ENCODE measurements around the gene NDRG3. TPM values are rescaled to one million over a fixed set of nuclear protein-coding genes. Genes with fewer than 3 reads are reported as not detected.

The NDRG3 gene
- total and polyA plus RNA-seq, 8 donors: 5.8 to 91.6 (median 11.9) TPM

- Histone ChIP-seq H3K4me3 (no peak overlapping the region), H3K27me3 (no peaks in the 10 kb centered on the region), H3K4me1 (peaks cover 0 to 19% (median 3%) of the 10 kb centered on the region in 4 donors), H3K36me3 (peaks cover 19 to 72% (median 49%) of the 10 kb centered on the region in 4 donors), H3K9me3 (no peaks in the 10 kb centered on the region), H3K27ac (no peak overlapping the region)
- no peak for TF ChIP-seq POLR2A (IDR thresholded peaks at IDR 0.05)
- TF ChIP-seq CTCF (IDR thresholded peaks at IDR 0.05): no peak
- intact Hi-C loops (cut with DNase I; ENCODE audit: low total_unique reads): no loop called here
- no peak for DNase-seq
- 63 to 80% (median 73%) methylated on average over 2 of the region's 2 CpGs for WGBS, 5 donors
These were observed 39.4 kb upstream of the NDRG3 start for GRCh38 chr20:36785308-36785707.

- no peaks in the 10 kb centered on the region for H3K9me3 ChIP-seq
- no peaks in the 10 kb centered on the region for H3K27me3 ChIP-seq
- H3K4me1 ChIP-seq: peaks cover 0 to 19% (median 3%) of the 10 kb centered on the region in 4 donors
- intact Hi-C loops (cut with DNase I; ENCODE audit: low total_unique reads): no loop called here
- TF ChIP-seq EP300 (IDR thresholded peaks at IDR 0.05) (no peak), POLR2A (IDR thresholded peaks at IDR 0.05) (no peak), POLR2AphosphoS5 (IDR thresholded peaks at IDR 0.05) (no peak), CTCF (IDR thresholded peaks at IDR 0.05) (no peak)
- peaks cover 19 to 72% (median 48%) of the 10 kb centered on the region in 4 donors for H3K36me3 ChIP-seq
- 62 to 88% (median 82%) methylated on average over 9 of the region's 9 CpGs for WGBS, 5 donors
- H3K27ac ChIP-seq: peak overlapping the region in 2 of 5 donors; percentile 43 to 44
- no peak for DNase-seq
- H3K4me3 ChIP-seq: no peak overlapping the region
These were observed 39.0 kb upstream of the NDRG3 start for GRCh38 chr20:36784900-36785299.

GRCh38 chr20:36784116-36784515 lies 38.2 kb upstream of the NDRG3 start:
- H3K27ac ChIP-seq: peak overlapping the region in 2 of 5 donors; percentile 43 to 44
- no peak for DNase-seq
- 93 to 98% (median 94%) methylated on average over 6 to 7 of the region's 7 CpGs for WGBS, 5 donors
- H3K27me3 ChIP-seq: no peaks in the 10 kb centered on the region
- TF ChIP-seq POLR2AphosphoS5 (IDR thresholded peaks at IDR 0.05): no peak
- H3K36me3 ChIP-seq: peaks cover 15 to 66% (median 45%) of the 10 kb centered on the region in 4 donors
- intact Hi-C loops (cut with DNase I; ENCODE audit: low total_unique reads): no loop called here
- H3K4me3 ChIP-seq: no peak overlapping the region
- peaks cover 0 to 19% (median 3%) of the 10 kb centered on the region in 4 donors for H3K4me1 ChIP-seq
- H3K9me3 ChIP-seq: no peaks in the 10 kb centered on the region

- H3K9me3 ChIP-seq: no peaks in the 10 kb centered on the region
- intact Hi-C loops (cut with DNase I; ENCODE audit: low total_unique reads): no loop called here
- 76 to 83% (median 78%) methylated on average over 6 of the region's 6 CpGs for WGBS, 5 donors
- DNase-seq: no peak
- no peaks in the 10 kb centered on the region for H3K27me3 ChIP-seq
- H3K4me3 ChIP-seq: no peak overlapping the region
- TF ChIP-seq CTCF (IDR thresholded peaks at IDR 0.05) (no peak), POLR2AphosphoS5 (IDR thresholded peaks at IDR 0.05) (no peak), POLR2A (IDR thresholded peaks at IDR 0.05) (no peak), EP300 (IDR thresholded peaks at IDR 0.05) (no peak)
- H3K36me3 ChIP-seq: peaks cover 0 to 22% (median 18%) of the 10 kb centered on the region in 4 donors
- no peak overlapping the region for H3K27ac ChIP-seq
- H3K4me1 ChIP-seq: peaks cover 0 to 20% (median 9%) of the 10 kb centered on the region in 4 donors
These were observed 33.8 kb upstream of the NDRG3 start for GRCh38 chr20:36779656-36780025.

- H3K9me3 ChIP-seq: no peaks in the 10 kb centered on the region
- no peak overlapping the region for H3K27ac ChIP-seq
- H3K27me3 ChIP-seq: no peaks in the 10 kb centered on the region
- intact Hi-C loops (cut with DNase I; ENCODE audit: low total_unique reads): no loop called here
- no peak for DNase-seq
- TF ChIP-seq POLR2A (IDR thresholded peaks at IDR 0.05) (no peak), CTCF (IDR thresholded peaks at IDR 0.05) (no peak), EP300 (IDR thresholded peaks at IDR 0.05) (no peak), POLR2AphosphoS5 (IDR thresholded peaks at IDR 0.05) (no peak)
- H3K4me3 ChIP-seq: no peak overlapping the region
- peaks cover 0 to 16% (median 12%) of the 10 kb centered on the region in 4 donors for H3K36me3 ChIP-seq
- peaks cover 5 to 24% (median 12%) of the 10 kb centered on the region in 4 donors for H3K4me1 ChIP-seq
- 54 to 76% (median 60%) methylated on average over 3 of the region's 3 CpGs for WGBS, 5 donors
These were observed 33.2 kb upstream of the NDRG3 start for GRCh38 chr20:36778831-36779655.
